Body of pancreas (tissue), 4 donors: Measurements from ENCODE around the gene ATP6V1F. TPM values are rescaled to one million over a fixed set of nuclear protein-coding genes. Genes with fewer than 3 reads are reported as not detected.

Experiments
- ATAC-seq: fragments of 150-250 bp; one replicate; pipeline ENCODE4 v1.9.1; 2016
- DNase-seq, 4 donors: peaks; one replicate each; pipeline ENCODE4 v3.0.0-alpha.2; 2019
- H3K27ac ChIP-seq, 4 donors: fragments of 200-600 bp; sonication (generic); 1 replicate in 3 of 4; 2 replicates in 1 of 4; pipeline versions ENCODE4 v1.5.1 to v1.6.1; 2016 to 2019; ENCODE audit warnings: mild to moderate bottlenecking in 1 of 4, mixed read lengths in 1 of 4, moderate library complexity in 1 of 4
- H3K27me3 ChIP-seq, 2 donors: fragments of 200-600 bp; sonication (generic); one replicate each; pipeline ENCODE4 v1.6.0; 2016; ENCODE audit warnings: mild to moderate bottlenecking in 1 of 2
- H3K36me3 ChIP-seq, 2 donors: fragments of 200-600 bp; sonication (generic); replicated peaks in 1 of 2; 2 replicates each; pipeline ENCODE4 v1.5.1; 2016; ENCODE audit warnings: low read depth in 2 of 2; ENCODE audit not compliant: insufficient read depth in 1 of 2
- H3K4me1 ChIP-seq: fragments of 200-600 bp; sonication (generic); one replicate; pipeline ENCODE4 v1.6.0; 2016
- H3K4me3 ChIP-seq, 2 donors: fragments of 200-600 bp; sonication (generic); 1 replicate in 1 of 2; 2 replicates in 1 of 2; pipeline ENCODE4 v1.5.1; 2016 to 2019
- H3K9me3 ChIP-seq, 3 donors: fragments of 200-600 bp; sonication (generic); 1 replicate in 2 of 3; 2 replicates in 1 of 3; pipeline ENCODE4 v1.5.1; 2016
- POLR2A ChIP-seq, 3 donors: fragments of 450-650 bp; IDR thresholded peaks; one replicate each; pipeline ENCODE4 v1.6.1; 2016; ENCODE audit warnings: antibody characterized with exemption in 3 of 3, mild to moderate bottlenecking in 2 of 3
- WGBS, 2 donors: methylation state at CpG; one replicate each; pipeline ENCODE4 v1.1.5; 2017; 5-methylcytosine and 5-hydroxymethylcytosine counted together
- intact Hi-C: fragments of 100-400 bp; cut with DNase I; formaldehyde crosslinking; loops from one replicate; pipeline ENCODE4 v1.15.1; 2023
- total RNA-seq, 2 donors: library from RNA; depleted of rRNA; stranded (reverse); fragments of >200 nt; gene quantifications; one replicate each; pipeline ENCODE4 v1.1.0, GENCODE V29; 2016
- TF ChIP-seq, protein P1 (sequence below), 7 experiments: fragments of 450-650 bp in 4 of 7; fragments of 200-600 bp in 3 of 7; sonication (generic) in 3 of 7; IDR thresholded peaks; one replicate each; pipeline ENCODE4 v1.5.1; 2016 to 2019; ENCODE audit warnings: antibody characterized with exemption in 7 of 7

Gene ATP6V1F
- total RNA-seq, 2 donors from 2014 or later, result 36.3 to 45.8 TPM

- TF ChIP-seq POLR2A (IDR thresholded peaks at IDR 0.05), result no peak
- TF ChIP-seq, protein P1, sequence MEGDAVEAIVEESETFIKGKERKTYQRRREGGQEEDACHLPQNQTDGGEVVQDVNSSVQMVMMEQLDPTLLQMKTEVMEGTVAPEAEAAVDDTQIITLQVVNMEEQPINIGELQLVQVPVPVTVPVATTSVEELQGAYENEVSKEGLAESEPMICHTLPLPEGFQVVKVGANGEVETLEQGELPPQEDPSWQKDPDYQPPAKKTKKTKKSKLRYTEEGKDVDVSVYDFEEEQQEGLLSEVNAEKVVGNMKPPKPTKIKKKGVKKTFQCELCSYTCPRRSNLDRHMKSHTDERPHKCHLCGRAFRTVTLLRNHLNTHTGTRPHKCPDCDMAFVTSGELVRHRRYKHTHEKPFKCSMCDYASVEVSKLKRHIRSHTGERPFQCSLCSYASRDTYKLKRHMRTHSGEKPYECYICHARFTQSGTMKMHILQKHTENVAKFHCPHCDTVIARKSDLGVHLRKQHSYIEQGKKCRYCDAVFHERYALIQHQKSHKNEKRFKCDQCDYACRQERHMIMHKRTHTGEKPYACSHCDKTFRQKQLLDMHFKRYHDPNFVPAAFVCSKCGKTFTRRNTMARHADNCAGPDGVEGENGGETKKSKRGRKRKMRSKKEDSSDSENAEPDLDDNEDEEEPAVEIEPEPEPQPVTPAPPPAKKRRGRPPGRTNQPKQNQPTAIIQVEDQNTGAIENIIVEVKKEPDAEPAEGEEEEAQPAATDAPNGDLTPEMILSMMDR (IDR thresholded peaks at IDR 0.05), result no peak
- H3K4me3 ChIP-seq, result no peak overlapping the region
- H3K4me1 ChIP-seq, result no peaks in the 10 kb centered on the region
- no peaks in the 10 kb centered on the region for H3K27me3 ChIP-seq
- H3K9me3 ChIP-seq, result no peaks in the 10 kb centered on the region
- ATAC-seq (no peak), DNase-seq (no peak)
- intact Hi-C loops, result no loop called here
- H3K36me3 ChIP-seq, result no peaks in the 10 kb centered on the region
- WGBS, 2 donors, result 90 to 94% methylated on average over 14 to 31 of the region's 31 CpGs
- no peak overlapping the region for H3K27ac ChIP-seq
Observed at GRCh38 chr7:128848289-128849155, 14.1 kb upstream of the ATP6V1F start.

GRCh38 chr7:128849156-128849515 is 13.5 kb upstream of the ATP6V1F start:
- intact Hi-C loops, result no loop called here
- 90 to 93% methylated on average over 10 to 15 of the region's 16 CpGs for WGBS, 2 donors
- Histone ChIP-seq H3K4me3 (no peak overlapping the region), H3K4me1 (no peaks in the 10 kb centered on the region), H3K9me3 (no peaks in the 10 kb centered on the region), H3K27me3 (no peaks in the 10 kb centered on the region), H3K27ac (no peak overlapping the region), H3K36me3 (no peaks in the 10 kb centered on the region)
- TF ChIP-seq, protein P1 (IDR thresholded peaks at IDR 0.05), result no peak
- TF ChIP-seq POLR2A (IDR thresholded peaks at IDR 0.05), result no peak
- DNase-seq (no peak), ATAC-seq (no peak)

GRCh38 chr7:128849804-128850490 is 12.7 kb upstream of the ATP6V1F start:
- DNase-seq (no peak), ATAC-seq (no peak)
- intact Hi-C loops, result no loop called here
- WGBS, 2 donors, result 79 to 84% methylated on average over 17 to 18 of the region's 18 CpGs
- Histone ChIP-seq H3K9me3 (no peaks in the 10 kb centered on the region), H3K27ac (no peak overlapping the region), H3K4me3 (no peak overlapping the region), H3K36me3 (no peaks in the 10 kb centered on the region), H3K4me1 (no peaks in the 10 kb centered on the region), H3K27me3 (no peaks in the 10 kb centered on the region)
- TF ChIP-seq, protein P1 (IDR thresholded peaks at IDR 0.05), result no peak
- TF ChIP-seq POLR2A (IDR thresholded peaks at IDR 0.05), result no peak

GRCh38 chr7:128852537-128853254 is 10.0 kb upstream of the ATP6V1F start:
- H3K36me3 ChIP-seq, result no peaks in the 10 kb centered on the region
- no peak for ATAC-seq
- no peaks in the 10 kb centered on the region for H3K27me3 ChIP-seq
- intact Hi-C loops, result no loop called here
- no peaks in the 10 kb centered on the region for H3K4me1 ChIP-seq
- H3K4me3 ChIP-seq, result no peak overlapping the region
- no peak for TF ChIP-seq POLR2A (IDR thresholded peaks at IDR 0.05)
- TF ChIP-seq, protein P1 (IDR thresholded peaks at IDR 0.05), result no peak
- WGBS, 2 donors, result 70 to 73% methylated on average over 17 to 28 of the region's 28 CpGs
- H3K9me3 ChIP-seq, result no peaks in the 10 kb centered on the region
- DNase-seq, result no peak
- H3K27ac ChIP-seq, result no peak overlapping the region
